SH-SY5Y (cell line): ENCODE results near the gene PLCG2.
A peak's percentile ranks its signal among the peaks of the same experiment; 100 is the strongest.

Experiments
- GATA2 ChIP-seq: IDR thresholded peaks from 2 replicates; pipeline ENCODE4 v1.6.1; 2011; ENCODE audit warnings: mild to moderate bottlenecking, low read depth, low read length
- GATA3 ChIP-seq: IDR thresholded peaks from 2 replicates; pipeline ENCODE4 v1.6.1; 2011; ENCODE audit warnings: low read depth, mild to moderate bottlenecking, low read length, moderate library complexity

The PLCG2 gene

GRCh38 chr16:81813648-81814047 is 34.6 kb downstream of the PLCG2 start:
- no peak for TF ChIP-seq GATA3
- no peak for TF ChIP-seq GATA2

DNA sequence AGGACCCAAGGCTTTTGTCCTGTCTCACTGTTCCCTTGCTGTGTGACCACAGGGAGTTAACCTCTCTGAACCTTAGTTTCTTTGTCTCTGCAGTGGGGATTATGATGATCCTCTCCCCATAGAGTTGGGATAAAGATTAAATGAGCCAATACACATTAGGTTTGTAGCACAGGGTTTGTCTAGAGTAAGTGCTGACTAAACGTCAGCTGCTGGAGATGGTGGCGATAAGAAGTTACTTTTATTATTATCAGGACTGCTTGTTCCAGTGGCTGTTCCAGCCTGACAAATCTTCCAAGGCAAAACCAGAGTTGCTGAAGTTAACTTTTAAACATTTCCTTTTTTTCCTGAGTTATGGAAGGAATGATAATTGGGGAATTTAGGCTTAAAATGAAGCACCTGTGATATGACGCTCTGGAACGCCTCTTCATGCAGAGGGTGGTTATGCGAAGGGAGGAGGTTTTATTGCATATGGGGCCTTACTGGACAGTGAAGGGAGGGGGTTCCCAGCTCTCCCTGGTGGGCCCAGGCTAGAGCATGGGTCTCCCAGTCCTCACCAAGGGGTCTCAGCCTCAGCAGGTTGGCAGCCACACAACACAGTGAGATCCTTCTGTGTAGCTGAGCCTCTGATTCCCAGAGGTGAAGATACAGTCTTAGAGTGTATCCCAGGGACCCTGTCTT is 35.8 kb downstream of the PLCG2 start:
- TF ChIP-seq GATA2, result peak; percentile 41; the same call in 1 of the 2 replicates
- no peak for TF ChIP-seq GATA3

DNA sequence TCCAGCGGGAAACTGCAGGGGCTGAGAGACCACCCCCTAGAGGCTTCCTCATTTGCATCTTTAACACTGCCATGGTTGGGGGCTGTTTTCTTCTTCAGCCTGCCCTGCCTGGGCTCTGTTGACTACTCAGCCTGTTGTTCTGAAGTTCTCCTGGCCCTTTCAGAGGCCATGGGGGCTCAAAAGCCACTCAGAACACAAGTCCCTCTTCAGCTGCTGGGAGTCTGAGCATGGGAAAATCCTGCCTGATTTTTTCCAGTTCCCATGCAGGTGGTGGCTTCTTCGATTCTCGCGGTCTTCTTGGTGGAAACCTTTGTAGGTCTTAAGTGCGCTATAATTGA is 36.3 kb downstream of the PLCG2 start:
- no peak for TF ChIP-seq GATA3

GRCh38 chr16:81816351-81816750 is 37.3 kb downstream of the PLCG2 start:
- TF ChIP-seq GATA2 (no peak), GATA3 (no peak)

DNA sequence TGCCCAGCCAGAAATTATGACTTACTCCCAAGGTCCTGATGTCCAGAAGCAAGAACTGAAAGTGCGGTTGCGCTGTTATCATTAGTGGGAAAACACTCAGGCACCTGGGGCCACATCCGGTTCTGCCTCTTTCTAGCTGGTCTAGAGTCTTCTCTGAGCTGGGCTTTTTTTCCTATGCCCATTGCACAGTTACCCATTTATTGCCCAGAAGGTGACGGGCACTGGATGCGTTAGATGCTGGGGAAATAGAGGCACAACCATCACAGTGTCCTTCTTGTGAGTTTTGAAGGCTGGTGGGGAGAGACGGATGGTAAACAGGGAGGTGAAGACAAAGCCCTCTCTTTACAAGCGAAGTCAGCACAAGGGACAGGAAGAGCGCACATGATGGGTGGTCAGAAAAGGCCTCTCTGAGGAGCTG is 37.7 kb downstream of the PLCG2 start:
- TF ChIP-seq GATA2, result no peak
- no peak for TF ChIP-seq GATA3

- no peak for TF ChIP-seq GATA2
- TF ChIP-seq GATA3, result no peak
These were observed 38.2 kb downstream of the PLCG2 start for GRCh38 chr16:81817296-81817695.

DNA sequence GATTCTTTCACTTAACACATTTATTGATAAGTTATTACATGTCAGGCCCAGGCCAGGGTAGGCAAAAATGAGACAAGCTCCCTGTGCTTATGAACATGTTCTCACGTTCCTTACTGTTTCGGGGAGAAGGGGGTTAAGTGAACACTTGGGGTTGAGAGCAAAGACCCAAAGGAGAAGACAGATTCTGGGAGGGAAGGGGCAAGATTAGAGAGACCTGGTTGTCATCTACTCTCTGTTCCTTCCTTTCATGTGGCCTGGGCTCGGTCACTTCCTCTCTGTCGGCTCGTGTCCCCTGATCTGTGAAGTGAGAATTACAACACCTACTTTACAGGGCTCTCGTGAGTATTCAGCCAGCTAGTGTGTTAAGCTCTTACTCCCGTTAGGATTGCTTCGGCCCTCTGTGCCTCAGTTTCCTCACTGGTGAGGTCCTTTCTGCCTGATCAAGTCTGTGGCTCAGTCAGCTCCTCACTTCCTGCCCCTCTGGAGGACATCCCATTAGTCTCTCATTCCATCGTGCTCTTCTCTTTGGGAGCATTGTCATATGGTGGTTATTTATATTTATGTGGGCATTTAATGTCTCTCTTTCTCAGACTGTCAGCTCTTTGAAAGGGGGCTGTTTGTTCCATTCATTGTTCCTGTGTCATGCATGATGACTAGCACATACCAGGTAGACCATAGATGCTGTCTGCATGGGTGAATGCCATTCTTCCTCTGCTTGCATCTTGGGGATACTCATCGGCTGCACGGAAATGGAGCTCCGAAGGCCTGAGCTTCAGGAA is 38.9 kb downstream of the PLCG2 start:
- no peak for TF ChIP-seq GATA3
- no peak for TF ChIP-seq GATA2

GRCh38 chr16:81818568-81818896 is 39.4 kb downstream of the PLCG2 start:
- no peak for TF ChIP-seq GATA2

DNA sequence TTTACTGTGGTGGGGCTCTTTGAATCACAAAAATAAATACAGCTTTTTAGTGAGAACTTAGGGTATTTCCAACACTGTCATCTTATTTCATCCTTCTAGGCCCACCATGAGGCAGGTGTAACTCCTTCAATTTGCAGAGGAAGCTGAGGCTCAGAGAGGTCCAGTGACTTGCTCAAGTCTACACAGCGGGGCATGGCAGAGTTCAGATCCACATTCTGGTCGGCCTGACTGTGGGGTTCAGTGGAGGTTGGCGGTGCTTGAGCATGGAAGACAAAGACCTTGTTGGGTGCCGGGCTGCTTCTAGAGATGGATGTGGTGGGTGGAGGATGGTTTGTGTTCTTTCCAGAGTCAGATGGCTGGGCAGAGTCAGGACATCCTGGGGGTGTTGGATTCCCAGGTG is 39.8 kb downstream of the PLCG2 start:
- TF ChIP-seq GATA3, result no peak
- TF ChIP-seq GATA2, result no peak

GRCh38 chr16:81821436-81822128 is 42.5 kb downstream of the PLCG2 start:
- TF ChIP-seq GATA3 (no peak), GATA2 (no peak)

DNA sequence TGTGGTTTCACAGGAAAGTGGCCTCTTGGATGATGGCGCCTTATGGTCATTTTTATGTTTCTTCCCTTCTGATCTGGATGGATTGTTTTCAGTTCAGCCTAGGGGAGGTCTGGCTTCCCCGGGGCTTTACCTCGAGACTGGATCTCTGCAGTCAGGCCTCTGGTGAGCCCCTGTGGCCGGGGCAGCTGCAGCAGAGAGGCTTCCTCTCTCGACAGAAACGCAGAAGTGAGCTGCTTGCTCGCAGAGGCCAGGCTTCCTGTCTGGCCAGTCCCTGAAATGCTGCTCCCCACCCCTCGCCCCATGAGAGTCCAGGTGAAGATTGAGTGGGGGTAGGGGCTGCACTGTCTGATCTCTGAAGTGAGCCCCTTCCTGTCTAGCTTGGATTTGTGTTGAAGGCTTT is 44.0 kb downstream of the PLCG2 start:
- TF ChIP-seq GATA3 (no peak), GATA2 (no peak)

DNA sequence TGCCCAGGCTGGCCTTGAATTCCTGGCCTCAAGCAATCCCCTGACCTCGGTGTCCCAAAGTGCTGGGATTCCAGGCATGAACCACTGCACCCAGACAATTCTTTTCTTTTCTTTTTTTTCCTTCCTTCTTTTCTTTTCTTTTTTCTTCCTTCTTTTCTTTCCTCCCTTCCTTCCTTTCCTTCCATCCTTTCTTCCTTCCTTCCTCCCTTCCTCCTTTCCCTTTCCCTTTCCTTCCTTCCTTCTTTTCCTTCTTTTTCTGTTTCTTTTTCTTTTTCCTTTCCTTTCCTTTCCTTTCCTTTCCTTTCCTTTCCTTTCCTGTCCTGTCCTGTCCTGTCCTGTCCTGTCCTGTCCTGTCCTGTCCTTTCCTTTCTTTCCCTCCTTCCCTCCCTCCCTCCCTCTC is 44.6 kb downstream of the PLCG2 start:
- TF ChIP-seq GATA3, result no peak
- no peak for TF ChIP-seq GATA2

- TF ChIP-seq GATA2 (no peak), GATA3 (no peak)
These were observed 47.4 kb downstream of the PLCG2 start for GRCh38 chr16:81826523-81826922.

DNA sequence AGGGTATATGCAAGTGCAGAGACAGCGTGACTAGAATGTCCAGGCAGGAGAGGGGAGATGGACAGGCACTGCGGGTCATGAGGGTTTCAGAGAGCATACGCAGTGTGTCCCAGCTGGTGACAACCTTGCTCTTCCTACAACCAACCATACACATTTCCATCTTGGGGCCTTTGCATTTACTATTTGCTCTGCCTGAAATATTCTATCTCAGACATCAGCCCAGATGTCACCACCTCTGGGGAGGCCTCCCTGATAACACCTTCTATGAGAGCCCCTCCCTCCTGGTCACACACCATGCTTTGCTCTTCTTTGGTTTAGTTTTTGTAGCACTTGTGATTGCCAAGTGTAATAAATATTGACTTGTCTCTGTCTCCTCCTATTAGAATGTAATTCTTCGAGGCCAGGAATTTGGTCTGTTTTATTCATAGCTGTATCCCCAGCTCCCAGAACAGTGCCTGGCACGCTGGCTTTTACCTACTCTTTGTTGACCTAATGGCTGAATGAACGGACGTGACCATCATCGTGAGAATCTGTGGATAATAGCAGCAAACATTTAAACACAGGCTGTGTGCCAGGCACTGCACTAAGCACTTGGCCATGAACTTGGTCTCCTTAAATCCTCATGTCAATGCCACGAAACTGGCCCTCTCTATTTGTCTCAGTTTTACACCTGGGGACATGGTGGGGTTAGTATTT is 51.9 kb downstream of the PLCG2 start:
- TF ChIP-seq GATA3 (no peak), GATA2 (no peak)
